ENCODE data around the gene PRDM1.

GRCh38 chr6:106087548-106088325, 1.6 kb downstream of the PRDM1 start:
- TF ChIP-seq MNT (IDR thresholded peaks at IDR 0.05), result no peak
- no peak for TF ChIP-seq CTCF (CRISPR knock-in tag; IDR thresholded peaks at IDR 0.05)
- TF ChIP-seq SKIL (CRISPR knock-in tag; IDR thresholded peaks at IDR 0.05; ENCODE audit: borderline replicate concordance), result no peak
